Measurements from ENCODE around the gene SMARCB1. TPM values are rescaled to one million over a fixed set of nuclear protein-coding genes. Genes with fewer than 3 reads are reported as not detected.

SMARCB1 gene
- total RNA-seq, 1 donor from 2014 or later = 222 TPM

DNA sequence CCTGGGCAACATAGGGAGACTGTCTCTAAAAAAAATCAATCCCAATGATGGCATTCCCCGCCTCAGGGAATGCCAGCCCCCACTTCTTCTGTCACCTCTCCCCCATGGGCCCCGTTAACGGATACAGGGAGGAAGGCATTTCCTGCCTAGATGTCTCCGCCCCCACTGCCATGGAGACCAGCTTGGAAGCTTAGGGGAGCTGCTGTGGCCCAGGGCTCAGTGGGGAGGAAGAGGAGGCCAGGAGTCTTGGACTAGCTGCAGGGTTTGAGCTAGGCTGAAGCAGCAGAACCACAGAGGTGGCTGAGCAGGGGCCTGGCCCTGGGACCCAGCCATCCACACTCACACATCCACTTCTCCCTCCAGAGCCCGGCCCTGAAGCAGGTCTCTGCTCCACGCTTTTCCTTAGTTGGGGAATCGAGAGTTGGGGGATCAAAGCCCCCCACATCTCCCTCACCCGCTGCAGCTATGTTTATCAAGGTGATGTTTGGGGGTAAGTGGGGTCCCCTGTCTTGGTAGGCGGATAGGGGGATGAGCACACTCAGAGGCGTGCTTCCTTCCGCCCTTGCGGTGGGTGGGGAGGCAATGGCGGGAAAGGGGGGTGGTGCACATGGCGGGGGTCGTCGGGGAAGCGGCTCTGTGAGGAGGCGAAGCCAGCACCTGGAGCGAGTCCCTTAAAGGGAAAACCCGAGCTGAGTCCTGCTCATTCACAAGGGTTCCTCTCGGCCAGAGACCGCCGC is 23.8 kb upstream of the SMARCB1 start, which contains the start of gene C22orf15:
C22orf15 (plus strand) TSS at position 149 of the 737 bp plus-strand sequence; CDS start at position 466, 317 bp downstream.
- Mint-ChIP-seq H3K9me3 (no peaks in the 10 kb centered on the region), H3K4me3 (peak within 1 kb of the TSS; percentile 66)
- TF ChIP-seq, protein P1, sequence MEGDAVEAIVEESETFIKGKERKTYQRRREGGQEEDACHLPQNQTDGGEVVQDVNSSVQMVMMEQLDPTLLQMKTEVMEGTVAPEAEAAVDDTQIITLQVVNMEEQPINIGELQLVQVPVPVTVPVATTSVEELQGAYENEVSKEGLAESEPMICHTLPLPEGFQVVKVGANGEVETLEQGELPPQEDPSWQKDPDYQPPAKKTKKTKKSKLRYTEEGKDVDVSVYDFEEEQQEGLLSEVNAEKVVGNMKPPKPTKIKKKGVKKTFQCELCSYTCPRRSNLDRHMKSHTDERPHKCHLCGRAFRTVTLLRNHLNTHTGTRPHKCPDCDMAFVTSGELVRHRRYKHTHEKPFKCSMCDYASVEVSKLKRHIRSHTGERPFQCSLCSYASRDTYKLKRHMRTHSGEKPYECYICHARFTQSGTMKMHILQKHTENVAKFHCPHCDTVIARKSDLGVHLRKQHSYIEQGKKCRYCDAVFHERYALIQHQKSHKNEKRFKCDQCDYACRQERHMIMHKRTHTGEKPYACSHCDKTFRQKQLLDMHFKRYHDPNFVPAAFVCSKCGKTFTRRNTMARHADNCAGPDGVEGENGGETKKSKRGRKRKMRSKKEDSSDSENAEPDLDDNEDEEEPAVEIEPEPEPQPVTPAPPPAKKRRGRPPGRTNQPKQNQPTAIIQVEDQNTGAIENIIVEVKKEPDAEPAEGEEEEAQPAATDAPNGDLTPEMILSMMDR (conservative IDR thresholded peaks at IDR 0.05) = no peak

GRCh38 chr22:23763579-23763945 is 23.2 kb upstream of the SMARCB1 start:
- H3K4me3 Mint-ChIP-seq = no peak overlapping the region

More for the DNA sequence above, 23.8 kb upstream of the SMARCB1 start, which contains the start of gene C22orf15:
- Mint-ChIP-seq H3K4me1 (peaks cover 21% of the 10 kb centered on the region), H3K27ac (ENCODE audit: unreplicated experiment) (peak within 1 kb of the TSS; percentile 58), H3K36me3 (ENCODE audit: low read depth) (no peaks in the 10 kb centered on the region), H3K27me3 (ENCODE audit: low read depth) (no peaks in the 10 kb centered on the region)
- DNase-seq (ENCODE audit: low read depth, low spot score) = no peak

DNA sequence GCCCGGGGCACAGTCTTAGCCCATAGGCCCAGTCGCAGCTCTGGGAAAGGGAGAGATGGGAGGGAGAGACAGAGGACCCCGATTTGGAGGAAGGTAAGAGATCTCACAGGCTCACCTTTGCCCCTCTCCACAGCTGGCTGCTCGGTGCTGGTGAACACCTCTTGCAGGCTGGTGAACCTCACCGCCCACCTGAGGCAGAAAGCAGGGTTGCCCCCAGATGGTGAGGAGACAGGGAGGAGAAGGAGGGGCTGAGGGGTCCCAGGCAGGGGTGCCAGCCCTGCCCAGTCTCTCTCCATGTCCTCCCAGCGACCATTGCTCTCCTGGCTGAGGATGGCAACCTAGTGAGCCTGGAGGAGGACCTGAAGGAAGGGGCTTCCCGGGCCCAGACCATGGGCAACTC is 22.8 kb upstream of the SMARCB1 start:
- Mint-ChIP-seq H3K4me1 (peaks cover 21% of the 10 kb centered on the region), H3K36me3 (ENCODE audit: low read depth) (no peaks in the 10 kb centered on the region), H3K9me3 (no peaks in the 10 kb centered on the region), H3K27me3 (ENCODE audit: low read depth) (no peaks in the 10 kb centered on the region), H3K4me3 (no peak overlapping the region), H3K27ac (ENCODE audit: unreplicated experiment) (no peak overlapping the region)
- TF ChIP-seq, protein P1 (conservative IDR thresholded peaks at IDR 0.05) = no peak
- no peak for DNase-seq (ENCODE audit: low read depth, low spot score)

More at GRCh38 chr22:23763579-23763945, 23.2 kb upstream of the SMARCB1 start:
- no peak for DNase-seq (ENCODE audit: low read depth, low spot score)
- H3K36me3 Mint-ChIP-seq (ENCODE audit: low read depth) = no peaks in the 10 kb centered on the region
- TF ChIP-seq, protein P1 (conservative IDR thresholded peaks at IDR 0.05) = no peak
- H3K4me1 Mint-ChIP-seq = peaks cover 21% of the 10 kb centered on the region
- H3K27ac Mint-ChIP-seq (ENCODE audit: unreplicated experiment) = no peak overlapping the region
- no peaks in the 10 kb centered on the region for H3K9me3 Mint-ChIP-seq
- no peaks in the 10 kb centered on the region for H3K27me3 Mint-ChIP-seq (ENCODE audit: low read depth)

DNA sequence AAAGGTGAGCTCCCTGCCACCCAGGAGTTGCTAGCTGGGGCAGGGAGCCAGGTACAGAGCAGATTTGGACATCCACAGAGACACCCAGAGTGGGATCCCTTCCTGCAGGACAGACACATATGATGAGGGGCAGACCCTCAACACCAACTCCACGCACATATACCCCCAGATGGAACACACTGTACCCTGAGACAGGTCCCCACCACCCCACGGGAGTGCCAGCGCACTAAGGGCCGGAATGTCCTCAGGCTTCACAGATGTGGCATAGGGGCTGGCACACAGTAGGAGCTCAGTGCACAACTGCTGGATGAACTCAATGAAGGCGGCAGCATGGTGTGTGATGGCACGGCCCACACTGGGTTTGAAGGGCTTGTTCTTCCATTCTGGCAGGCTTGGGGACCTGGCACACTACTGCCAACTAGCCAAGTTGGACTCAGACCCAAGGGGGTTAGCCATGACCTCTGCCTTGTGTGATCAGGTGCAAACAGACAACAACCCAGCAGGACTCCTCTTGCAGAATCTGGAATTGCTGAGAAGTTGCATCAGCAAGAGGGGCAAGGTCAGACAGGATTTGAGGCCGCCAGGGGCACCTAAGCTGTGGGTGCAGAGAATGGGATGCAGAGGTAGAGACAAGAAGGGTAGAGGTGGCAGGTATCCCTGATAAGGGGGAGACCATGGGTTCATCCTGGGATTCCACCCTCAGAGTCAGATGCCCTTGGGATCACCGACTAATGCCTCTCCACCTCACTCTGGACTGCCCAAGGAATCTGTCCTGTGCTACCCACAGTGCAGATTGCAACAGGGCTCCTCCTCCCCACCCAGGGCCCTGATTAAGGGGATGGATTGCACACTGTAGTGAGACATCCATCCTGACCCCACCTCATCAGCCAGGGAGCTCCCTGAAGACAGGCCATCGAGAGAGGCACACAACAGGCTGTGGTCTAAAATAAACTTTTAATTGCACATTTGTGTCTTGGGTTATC is 21.6 kb upstream of the SMARCB1 start:
- Mint-ChIP-seq H3K36me3 (ENCODE audit: low read depth) (no peaks in the 10 kb centered on the region), H3K4me3 (peak overlapping the region; percentile 71), H3K27me3 (ENCODE audit: low read depth) (no peaks in the 10 kb centered on the region), H3K4me1 (peaks cover 24% of the 10 kb centered on the region), H3K9me3 (no peaks in the 10 kb centered on the region), H3K27ac (ENCODE audit: unreplicated experiment) (no peak overlapping the region)
- DNase-seq (ENCODE audit: low read depth, low spot score) = no peak
- TF ChIP-seq, protein P1 (conservative IDR thresholded peaks at IDR 0.05) = no peak

GRCh38 chr22:23767303-23767672 is 19.5 kb upstream of the SMARCB1 start:
- DNase-seq (ENCODE audit: low read depth, low spot score) = no peak
- Mint-ChIP-seq H3K4me3 (peak overlapping the region; percentile 76), H3K9me3 (no peaks in the 10 kb centered on the region), H3K36me3 (ENCODE audit: low read depth) (no peaks in the 10 kb centered on the region), H3K4me1 (peaks cover 22% of the 10 kb centered on the region), H3K27ac (ENCODE audit: unreplicated experiment) (no peak overlapping the region), H3K27me3 (ENCODE audit: low read depth) (no peaks in the 10 kb centered on the region)
- TF ChIP-seq, protein P1 (conservative IDR thresholded peaks at IDR 0.05) = no peak

Measured in neural crest cell (in vitro differentiated cells).